Measurements from ENCODE around the gene KDR.

The KDR gene

GRCh38 chr4:55122235-55122634 is 3.2 kb downstream of the KDR start:
- no peak for DNase-seq

- DNase-seq: no peak
Measured at GRCh38 chr4:55121246-55121645, 4.1 kb downstream of the KDR start.

GRCh38 chr4:55118397-55118796 is 7.0 kb downstream of the KDR start:
- no peak for DNase-seq

- DNase-seq: no peak
Measured at GRCh38 chr4:55117511-55117910, 7.9 kb downstream of the KDR start.

GRCh38 chr4:55116450-55116849 is 8.9 kb downstream of the KDR start:
- no peak for DNase-seq

GRCh38 chr4:55111601-55112000 is 13.8 kb downstream of the KDR start:
- no peak for DNase-seq

- DNase-seq: no peak
Measured at GRCh38 chr4:55110131-55110530, 15.3 kb downstream of the KDR start.

- no peak for DNase-seq
Measured at GRCh38 chr4:55107054-55107453, 18.3 kb downstream of the KDR start.

GRCh38 chr4:55103224-55103623 is 22.2 kb downstream of the KDR start:
- DNase-seq: no peak

GRCh38 chr4:55099816-55100215 is 25.6 kb downstream of the KDR start:
- DNase-seq: no peak

GRCh38 chr4:55098456-55099204 is 26.8 kb downstream of the KDR start:
- no peak for DNase-seq

GRCh38 chr4:55096619-55097018 is 28.8 kb downstream of the KDR start:
- DNase-seq: no peak

GRCh38 chr4:55096045-55096444 is 29.4 kb downstream of the KDR start:
- no peak for DNase-seq

- DNase-seq: no peak
Measured at GRCh38 chr4:55092504-55092903, 32.9 kb downstream of the KDR start.

- DNase-seq: no peak
Measured at GRCh38 chr4:55089916-55090315, 35.5 kb downstream of the KDR start.

GRCh38 chr4:55087913-55088260 is 37.5 kb downstream of the KDR start:
- DNase-seq: no peak

GRCh38 chr4:55087009-55087912 is 38.1 kb downstream of the KDR start:
- DNase-seq: no peak

GRCh38 chr4:55086578-55086977 is 38.8 kb downstream of the KDR start:
- DNase-seq: no peak

- no peak for DNase-seq
Measured at GRCh38 chr4:55083735-55084134, 41.7 kb downstream of the KDR start.

- no peak for DNase-seq
Measured at GRCh38 chr4:55082756-55083155, 42.6 kb downstream of the KDR start.

GRCh38 chr4:55080174-55080865 is 45.1 kb downstream of the KDR start:
- DNase-seq: no peak

GRCh38 chr4:55079451-55080173 is 45.8 kb downstream of the KDR start:
- no peak for DNase-seq

GRCh38 chr4:55078987-55079386 is 46.4 kb downstream of the KDR start:
- no peak for DNase-seq

Data from kidney glomerular epithelial cell (primary cell).